Activated T-helper 9 cell treated with anti-CD3 and anti-CD28 coated beads, Interleukin-2, amount 50 U/mL, for 16 hours (primary cell): Measurements from ENCODE around the gene ADAD2.

Experiments
- DNase-seq: peaks from one replicate; pipeline ENCODE4 v3.0.0-alpha.2; 2020; ENCODE audit warnings: low read depth

Gene ADAD2

GRCh38 chr16:84190731-84191388 lies at the start of gene ADAD2:
TSS of gene ADAD2 (plus strand) at chr16:84191157. CDS start at chr16:84191231, 74 bp downstream.
- DNase-seq, result no peak

DNA sequence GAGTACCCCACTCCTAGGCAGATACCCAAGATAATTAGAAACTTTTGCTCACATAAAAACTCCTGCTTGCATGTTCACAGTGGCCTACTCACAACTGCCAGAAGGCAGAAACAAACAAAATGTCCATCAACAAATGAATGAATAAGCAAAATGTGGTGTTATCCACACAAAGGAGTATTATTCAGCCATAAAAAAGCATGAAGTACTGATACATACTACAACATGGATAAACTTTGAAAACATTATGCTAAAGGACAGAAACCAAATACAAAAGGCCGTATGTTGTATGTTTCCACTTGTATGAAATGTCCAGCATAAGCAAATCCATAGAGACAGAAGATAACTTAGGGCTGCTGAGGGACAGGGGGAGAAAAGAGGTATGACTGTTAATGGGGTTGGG lies 47.9 kb upstream of the ADAD2 start:
- DNase-seq, result no peak

GRCh38 chr16:84143784-84144199 lies 47.2 kb upstream of the ADAD2 start:
- DNase-seq, result no peak

DNA sequence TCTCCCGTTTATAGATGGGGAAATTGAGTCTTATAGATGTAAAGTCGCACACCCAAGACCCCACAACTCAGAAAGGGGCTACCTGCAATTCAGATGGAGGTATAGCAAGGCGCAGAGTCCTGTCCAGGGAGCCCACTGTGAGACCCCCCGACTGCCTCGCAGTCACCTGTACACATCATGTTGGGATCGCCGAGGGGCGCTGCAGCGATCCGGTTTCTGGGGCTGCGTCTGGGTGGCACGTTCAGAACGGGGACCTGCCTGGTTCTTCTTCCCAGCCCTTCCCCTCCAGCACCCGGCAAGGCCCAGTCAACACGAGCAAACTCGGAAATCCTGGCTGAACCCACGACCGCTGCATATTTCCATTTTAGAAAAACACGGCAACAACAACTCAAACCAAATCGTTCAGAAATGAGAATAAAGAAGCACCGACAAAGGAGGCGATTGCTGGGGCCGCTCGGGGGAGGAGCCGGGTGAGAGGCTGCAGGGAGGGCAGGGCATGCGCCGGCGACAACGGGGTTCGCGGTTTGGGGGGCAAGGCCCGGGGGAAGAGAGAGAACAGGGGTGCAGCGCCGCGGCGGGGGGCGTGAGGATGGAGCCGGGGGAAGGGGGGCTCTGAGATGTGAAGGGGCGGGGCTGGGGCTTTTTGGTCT lies 46.6 kb upstream of the ADAD2 start:
- peak; percentile 25 for DNase-seq

GRCh38 chr16:84144859-84145639 lies 45.9 kb upstream of the ADAD2 start, which contains the start of the genes DNAAF1 and HSDL1:
TSS of gene DNAAF1 (plus strand) at chr16:84145308. CDS start at chr16:84145441, 133 bp downstream.
TSS of gene HSDL1 (minus strand) at chr16:84145177. CDS start at chr16:84131321, 13,856 bp downstream.
- peak; percentile 94 for DNase-seq

DNA sequence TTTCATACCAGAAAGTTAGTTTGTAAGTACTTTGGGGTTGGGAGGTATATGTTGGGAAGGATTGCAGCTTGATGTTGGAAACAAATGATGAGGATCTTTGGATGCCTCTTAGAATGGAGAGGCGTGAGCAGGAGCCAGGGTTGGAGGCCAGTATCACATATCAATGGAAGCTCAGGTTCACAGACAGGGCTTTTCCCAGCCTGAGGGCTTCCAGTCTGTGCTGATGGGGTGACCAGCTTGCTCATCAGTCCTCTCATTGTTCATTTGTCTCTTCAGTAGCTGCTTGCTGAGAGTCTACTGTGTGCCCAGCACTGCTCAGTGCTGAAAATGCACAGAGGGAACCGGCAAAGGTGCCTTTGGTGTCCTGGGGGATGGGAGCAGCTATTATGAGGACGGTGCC lies 40.0 kb upstream of the ADAD2 start:
- no peak for DNase-seq

DNA sequence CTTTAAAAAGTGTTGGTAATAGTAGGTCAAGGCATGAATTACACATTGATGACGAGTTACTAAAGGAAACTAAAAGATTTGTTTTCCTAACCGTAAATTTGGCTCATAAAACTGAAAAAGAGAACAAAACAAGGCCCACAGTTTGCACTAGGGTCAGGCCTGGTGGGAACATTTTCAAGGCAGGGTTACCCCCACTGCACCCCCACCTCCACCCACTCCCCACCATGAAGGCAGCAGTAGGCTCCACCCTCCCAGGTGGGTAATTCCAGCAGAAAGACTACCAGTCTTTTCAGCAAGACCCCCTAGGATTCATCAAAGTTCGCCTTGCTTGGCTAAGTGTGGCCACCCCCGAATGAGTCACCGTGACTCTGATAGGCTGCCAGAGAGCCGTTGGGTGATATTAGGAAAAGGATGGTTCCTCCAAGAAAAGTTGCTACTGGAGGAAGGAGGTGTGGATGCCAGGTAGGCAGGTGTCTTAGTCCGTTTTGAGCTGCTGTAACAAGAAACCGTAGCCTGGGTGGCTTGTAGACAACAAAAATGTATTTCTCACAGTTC lies 37.2 kb upstream of the ADAD2 start:
- DNase-seq, result no peak

DNA sequence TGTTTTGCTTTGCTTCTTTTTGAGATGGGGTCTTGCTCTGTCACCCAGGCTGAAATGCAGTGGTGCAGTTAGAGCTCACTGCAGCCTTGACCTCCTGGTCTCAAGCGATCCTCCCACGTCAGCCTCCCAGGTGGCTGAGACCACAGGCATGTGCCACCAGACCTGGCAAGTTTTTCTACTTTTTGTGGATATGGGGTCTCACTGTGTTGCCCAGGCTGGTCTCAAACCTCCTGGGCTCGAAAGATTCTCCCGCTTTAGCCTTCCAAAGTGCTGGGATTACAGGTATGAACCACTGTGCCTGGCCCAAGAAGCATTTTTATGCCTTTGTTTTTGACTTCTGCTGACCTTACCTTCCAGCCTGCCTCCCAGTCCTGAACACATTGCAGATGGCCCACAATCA lies 35.7 kb upstream of the ADAD2 start:
- no peak for DNase-seq

- no peak for DNase-seq
These were observed 35.2 kb upstream of the ADAD2 start for GRCh38 chr16:84155771-84156170.

GRCh38 chr16:84156342-84156784 lies 34.6 kb upstream of the ADAD2 start:
- DNase-seq, result no peak

DNA sequence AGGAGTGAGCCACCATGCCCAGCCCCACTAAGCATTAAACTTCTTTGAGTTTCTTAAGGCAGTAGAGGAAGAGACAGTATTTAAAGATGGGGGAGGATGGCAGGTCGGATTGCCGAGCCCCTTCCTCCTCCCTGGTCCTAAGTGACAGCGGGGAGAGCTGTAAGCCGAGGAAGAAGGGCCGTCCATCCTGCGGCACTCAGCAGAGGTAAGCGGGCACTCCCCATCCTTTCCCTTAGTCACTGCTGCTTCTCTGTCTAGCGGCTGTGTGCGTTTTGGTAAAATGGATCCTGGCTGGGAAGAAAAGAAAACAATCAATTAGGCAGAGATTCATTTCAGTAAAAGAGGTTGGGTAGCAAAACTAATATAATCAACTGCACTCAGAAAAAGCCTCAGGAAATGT lies 31.9 kb upstream of the ADAD2 start:
- no peak for DNase-seq

DNA sequence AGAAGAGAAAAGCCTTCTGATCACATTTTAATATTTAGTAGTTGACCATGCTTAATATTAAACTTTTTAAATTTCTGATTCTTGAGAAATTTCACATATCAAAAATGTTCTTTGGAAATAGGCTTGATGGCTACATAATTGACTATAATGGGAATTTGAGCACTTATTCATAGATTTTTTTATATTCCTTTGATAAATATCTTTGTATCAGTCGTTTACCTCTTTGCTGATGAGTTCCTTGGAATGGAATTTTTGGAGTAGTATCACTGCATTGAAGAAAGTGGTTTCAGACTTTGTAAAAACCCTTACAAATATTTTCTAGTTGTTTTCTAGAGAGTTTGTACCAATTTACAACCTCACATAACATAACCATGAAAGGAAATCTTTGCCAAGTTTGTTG lies 31.2 kb upstream of the ADAD2 start:
- no peak for DNase-seq

DNA sequence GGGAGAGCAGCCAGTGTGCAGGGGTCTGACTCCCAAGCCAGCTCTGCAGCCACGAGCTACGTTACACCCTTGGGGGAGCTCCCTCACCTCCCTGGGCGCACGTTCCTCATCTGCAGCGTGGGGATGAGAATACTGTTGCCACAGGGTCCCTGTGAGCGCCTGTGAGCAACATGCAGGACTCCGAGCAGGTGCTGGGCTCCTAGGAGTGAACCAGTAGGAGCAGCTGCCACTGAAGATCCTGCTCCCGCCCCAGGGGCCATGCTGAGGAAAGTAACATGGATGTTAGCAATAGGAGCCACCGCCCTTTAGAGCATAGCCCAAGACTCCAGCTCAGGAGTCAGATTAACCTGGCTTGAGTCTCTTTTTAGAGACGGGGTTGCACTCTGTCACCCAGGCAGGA lies 29.9 kb upstream of the ADAD2 start:
- no peak for DNase-seq

DNA sequence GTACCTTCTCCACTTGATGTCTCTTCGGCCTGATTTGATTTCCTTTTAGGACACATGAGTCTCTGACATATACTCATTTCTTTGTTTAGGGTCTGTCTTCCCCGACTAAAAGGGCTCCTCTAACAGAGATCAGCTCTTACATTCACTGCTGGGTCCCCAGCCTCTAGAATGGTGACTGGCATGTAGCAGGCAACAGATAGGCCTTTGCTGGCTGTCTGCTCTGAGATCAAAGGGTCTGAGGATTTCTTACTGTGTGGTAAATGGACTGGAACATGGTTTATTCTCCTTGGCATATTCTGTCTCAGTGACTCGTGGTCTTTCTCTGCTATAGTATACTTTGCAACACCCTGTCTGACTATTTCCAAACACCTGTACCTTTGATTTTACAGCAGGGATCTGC lies 29.2 kb upstream of the ADAD2 start:
- no peak for DNase-seq

GRCh38 chr16:84165746-84166145 lies 25.2 kb upstream of the ADAD2 start:
- DNase-seq, result no peak

- no peak for DNase-seq
These were observed 23.9 kb upstream of the ADAD2 start for GRCh38 chr16:84166796-84167695.

DNA sequence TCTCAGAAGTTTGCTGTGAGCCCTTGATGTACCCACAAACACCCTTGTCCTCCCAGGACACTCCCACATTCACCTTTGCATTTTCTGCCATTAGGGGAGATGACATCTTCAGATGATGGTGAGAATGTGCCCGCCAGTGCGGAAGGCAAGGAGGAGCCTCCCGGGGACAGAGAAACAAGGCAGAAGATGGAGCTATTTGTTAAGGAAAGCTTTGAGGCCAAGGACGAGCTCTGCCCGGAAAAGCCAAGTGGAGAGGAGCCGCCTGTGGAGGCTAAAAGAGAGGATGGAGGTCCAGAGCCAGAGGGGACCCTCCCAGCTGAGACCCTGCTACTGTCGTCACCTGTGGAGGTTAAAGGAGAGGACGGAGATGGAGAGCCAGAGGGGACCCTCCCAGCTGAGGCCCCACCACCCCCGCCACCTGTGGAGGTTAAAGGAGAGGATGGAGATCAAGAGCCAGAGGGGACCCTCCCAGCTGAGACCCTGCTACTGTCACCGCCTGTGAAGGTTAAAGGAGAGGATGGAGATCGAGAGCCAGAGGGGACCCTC lies 21.1 kb upstream of the ADAD2 start:
- no peak for DNase-seq

DNA sequence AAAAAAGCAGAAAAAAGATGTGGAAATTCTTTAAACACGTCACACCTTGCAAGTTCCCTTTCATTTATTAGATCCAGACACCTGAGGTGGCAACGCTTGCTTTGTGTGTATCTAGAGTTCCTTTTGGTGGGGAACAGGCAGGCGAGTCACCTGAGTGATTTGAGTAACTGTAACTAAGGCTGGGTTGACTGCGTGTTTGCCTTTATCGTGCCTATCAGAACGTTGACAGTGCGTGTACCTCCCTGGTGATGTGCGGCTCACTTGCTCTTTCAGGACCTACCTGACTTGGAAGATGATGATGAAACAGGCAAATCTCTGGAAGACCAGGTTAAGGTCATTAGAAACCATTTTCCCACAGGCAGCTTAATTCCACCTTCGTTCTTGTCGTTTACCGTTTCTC lies 16.6 kb upstream of the ADAD2 start:
- no peak for DNase-seq

- DNase-seq, result peak; percentile 21
These were observed 15.4 kb upstream of the ADAD2 start for GRCh38 chr16:84175350-84176081.
